Stimulated activated CD8-positive, alpha-beta memory T cell treated with anti-CD3 and anti-CD28 coated beads, Interleukin-2, amount 100 ng/mL, for 1 hour (primary cell): ENCODE data around the gene PALMD.

Source experiments
- DNase-seq, 2 donors: peaks; one replicate each; pipeline ENCODE4 v3.0.0-alpha.2; 2020; ENCODE audit warnings: low read depth in 2 of 2

Gene PALMD

GRCh38 chr1:99635664-99636063 is 10.2 kb upstream of the PALMD start:
- DNase-seq = no peak

- DNase-seq = no peak
Measured at GRCh38 chr1:99636647-99637175, 9.2 kb upstream of the PALMD start.

DNA sequence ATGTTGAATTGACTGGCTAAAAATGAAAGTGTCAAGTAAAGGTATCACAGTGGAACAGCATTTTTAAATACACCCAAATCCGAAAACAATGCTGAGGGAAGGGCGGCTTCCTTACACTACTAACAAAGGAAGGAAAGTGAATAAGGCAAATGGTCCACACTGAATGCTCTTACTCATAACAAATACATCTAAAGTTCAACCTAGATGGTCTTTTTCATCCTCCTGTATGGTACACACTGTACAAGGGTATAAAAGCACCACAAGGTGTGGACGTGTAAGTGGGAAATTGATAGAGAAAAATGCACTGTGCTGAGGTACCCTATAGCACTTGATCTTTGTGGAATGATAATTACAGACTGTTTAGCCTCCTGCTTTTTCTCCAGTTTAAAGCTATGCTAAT is 7.1 kb upstream of the PALMD start:
- DNase-seq = no peak

GRCh38 chr1:99639408-99639807 is 6.5 kb upstream of the PALMD start:
- no peak for DNase-seq

DNA sequence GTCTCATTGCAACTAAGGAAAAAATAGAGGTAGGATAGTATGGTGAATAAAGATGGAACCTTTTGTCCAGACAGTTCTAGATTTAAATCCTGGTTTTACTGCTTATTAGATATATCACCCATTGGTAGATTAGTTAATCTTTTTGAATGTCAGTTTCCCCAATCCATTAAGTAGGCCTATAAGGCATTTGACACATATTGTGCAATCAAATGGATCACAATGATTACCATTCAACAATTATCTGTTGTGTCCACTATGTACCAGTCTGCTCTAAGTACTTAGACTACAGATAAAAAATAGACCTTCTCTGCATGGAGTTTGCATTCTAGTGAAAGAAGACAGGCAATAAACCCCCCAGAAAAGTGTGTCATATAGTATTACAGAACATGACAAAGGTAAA is 6.0 kb upstream of the PALMD start:
- no peak for DNase-seq

- no peak for DNase-seq
Measured at GRCh38 chr1:99640672-99641071, 5.2 kb upstream of the PALMD start.

DNA sequence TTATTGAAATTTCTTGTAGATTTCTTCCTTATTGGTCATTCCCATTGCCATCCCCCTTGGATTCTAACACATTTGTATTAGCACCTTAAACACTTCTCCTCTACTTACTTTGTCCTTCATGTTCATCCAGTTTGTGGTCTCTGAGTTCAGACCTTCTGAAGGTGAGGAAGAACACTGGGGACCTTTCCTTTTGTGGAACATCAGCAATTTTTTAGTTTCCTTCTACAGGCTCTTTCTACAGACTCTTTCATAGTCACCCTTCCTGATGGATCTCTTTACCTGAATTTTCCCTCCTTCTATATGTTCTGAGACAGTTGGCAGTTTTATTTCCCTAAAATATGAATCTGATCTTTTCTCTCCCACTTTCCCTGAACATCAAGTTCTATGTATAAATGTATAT is 4.4 kb upstream of the PALMD start:
- DNase-seq = no peak

DNA sequence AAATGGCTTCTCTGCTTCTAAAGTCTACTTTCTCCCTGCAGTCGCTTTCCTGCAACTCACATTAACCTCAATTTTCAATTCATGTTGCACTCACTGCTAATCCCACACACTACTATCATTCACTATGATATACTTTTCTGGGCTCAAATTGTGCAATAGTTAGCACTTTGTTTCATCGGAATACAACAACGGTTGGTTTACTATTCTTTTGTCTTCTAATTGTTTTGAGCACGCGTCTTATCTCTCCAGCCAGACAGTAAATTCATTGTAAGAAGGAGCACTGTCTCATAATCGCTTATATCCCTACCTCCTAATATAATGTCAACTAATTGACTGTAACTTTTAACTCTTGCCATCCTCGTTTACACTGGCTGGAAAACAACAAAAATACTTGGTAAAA is 3.9 kb upstream of the PALMD start:
- DNase-seq = no peak

DNA sequence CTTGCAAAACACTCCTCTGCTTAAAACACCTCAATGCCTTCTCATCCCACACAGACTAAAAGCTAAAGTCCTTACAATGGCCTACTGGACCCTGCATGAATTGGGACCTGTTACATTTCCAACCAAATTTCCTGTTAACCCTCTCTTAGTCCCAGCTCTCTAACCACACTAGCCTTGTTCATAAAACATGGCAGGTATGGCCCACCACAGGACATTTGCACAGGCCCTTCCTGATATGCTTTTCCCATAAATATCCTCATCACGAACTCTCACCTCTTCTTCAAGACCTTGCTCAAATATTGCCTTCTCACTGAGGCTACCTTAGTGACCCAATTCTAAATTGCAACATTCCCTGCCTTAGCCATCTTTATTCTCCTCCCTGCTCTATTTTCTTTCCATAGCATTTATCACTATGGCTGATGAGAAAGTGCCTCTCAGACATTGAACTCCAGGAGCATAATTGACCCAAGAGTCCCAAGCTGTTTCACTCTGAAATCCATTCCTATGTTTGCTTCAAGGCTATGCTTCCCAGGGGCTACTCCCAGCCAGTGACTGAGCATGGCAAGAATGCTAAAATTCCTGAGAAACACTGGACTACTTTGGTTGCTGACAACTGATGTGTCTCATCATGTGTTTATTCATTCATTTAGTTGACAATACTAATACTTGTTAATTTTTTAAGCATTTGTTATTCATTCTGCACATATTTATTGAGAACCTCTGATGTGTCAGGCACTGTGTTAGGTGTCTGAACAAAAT is 2.7 kb upstream of the PALMD start:
- no peak for DNase-seq

DNA sequence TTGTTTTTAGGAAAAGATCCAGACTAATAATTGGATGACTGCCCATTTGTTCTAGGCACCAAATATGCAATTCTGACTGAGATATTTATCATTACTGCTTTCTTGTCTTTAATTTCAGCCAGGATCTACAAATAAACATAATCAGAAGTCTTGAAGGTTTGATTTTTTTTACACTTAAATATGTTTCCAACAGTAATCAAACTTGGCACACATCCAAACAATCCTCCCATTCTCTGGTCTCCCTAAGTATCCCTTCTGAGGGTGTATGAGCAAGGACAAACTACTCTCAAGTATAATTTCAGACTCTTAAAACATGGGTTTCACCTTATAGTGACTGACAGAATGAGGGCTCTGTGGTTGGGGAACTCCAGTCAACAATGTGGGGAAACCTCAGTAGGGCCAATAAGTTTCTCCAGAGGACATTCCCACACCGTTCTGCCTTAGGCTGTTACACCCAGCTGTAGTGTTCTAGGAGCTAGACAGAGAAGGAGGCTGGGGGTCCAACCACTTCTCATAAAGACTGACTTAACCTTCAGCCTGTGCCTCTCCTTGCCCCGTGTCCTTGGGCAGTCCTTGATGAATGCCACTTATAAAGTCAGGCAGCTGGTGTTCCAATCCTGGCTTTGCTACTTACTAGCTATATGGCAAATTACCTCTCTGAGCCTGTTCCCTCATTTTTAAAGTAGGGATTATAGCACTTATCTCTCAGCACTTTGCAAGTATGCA is 1.5 kb upstream of the PALMD start:
- no peak for DNase-seq

DNA sequence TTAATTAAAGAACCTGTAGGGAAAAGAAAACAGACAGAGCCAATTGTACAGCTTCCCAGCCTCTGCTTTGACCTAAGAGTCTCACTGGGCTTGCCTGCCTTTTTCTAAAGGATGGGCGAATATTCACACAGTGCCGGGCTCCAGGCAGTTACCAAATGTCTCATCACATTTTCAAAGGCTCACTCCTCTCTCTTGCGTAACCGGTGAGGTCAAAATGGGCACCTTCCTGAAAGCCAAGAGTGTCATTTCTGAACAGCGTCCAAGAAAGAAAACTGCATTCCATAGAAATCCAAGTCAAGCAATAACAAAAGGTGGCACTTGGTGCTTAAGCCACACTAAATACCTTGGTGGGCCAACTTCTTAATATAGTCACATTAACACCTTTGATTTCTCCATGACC is 710 bp upstream of the PALMD start:
- DNase-seq = no peak

GRCh38 chr1:99646868-99647267 is 955 bp downstream of the PALMD start:
- DNase-seq = no peak

DNA sequence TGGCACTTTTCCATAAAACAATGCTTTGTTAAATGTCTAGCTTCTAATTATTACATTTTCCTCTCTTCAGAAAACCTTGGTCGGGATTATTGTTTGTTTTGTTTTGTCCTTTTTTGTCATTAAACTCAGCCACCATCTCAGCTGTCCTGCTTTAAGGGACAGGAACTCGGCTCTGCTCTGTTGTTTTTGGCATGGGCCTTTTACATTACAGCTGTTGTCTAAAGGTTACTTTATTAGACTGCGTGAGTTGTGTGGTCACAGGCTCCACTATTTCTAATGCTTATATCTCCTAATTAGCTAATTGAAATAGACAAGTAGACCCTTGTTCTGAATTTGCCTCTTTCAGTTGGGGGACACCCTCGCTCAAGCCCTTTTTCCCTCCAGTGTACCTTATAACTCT is 1.6 kb downstream of the PALMD start:
- no peak for DNase-seq

DNA sequence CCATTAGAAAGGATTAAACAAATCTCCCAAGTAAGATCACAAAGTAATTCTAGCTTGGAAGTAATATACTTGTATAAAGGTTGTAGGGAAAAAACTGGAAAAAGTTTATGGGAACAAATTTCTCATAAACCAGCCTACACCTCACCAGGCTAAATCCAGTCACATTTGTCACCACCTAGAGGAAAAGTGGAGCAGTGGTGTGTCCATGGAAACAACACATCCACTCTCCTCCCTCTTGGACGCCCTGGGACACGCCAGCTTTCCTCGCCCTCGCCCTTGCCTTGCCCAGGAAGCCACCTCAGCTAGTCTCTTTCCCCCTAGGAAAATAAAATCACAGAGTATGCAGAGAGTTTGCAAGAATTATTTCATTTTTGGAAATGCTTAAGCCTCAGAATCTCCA is 2.2 kb downstream of the PALMD start:
- DNase-seq = no peak

- no peak for DNase-seq
Measured at GRCh38 chr1:99650030-99650429, 4.1 kb downstream of the PALMD start.

DNA sequence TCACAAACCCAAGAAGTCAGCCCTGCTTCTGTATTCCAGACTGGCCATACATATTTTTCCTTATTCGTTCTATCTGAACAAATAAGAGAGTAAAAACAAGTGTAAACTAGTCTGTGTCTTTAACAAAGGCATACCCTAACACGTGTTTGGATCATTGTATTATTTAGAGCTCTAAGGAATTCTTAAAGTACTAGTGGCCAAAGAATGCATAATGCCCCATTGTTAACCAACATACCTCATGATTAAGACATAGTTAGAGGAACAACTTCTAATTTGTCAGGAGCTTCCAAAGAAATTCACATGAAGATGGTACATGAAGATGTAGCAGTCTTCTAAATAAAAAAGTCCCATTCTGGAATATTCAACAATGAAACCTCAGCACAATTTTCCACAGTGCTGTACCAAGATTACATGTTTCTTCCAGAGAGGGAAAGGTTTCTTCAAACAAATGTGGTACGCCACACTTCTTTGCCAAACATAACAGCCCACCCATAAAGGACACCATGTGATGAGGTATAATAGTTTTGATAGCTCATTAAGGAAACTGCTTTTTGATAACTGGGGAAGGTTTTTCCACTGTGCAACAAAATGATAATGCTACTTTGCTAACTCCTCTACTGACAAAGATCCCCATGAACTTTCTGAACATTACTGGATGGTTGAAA is 5.0 kb downstream of the PALMD start:
- no peak for DNase-seq

GRCh38 chr1:99652881-99653281 is 7.0 kb downstream of the PALMD start:
- no peak for DNase-seq

GRCh38 chr1:99655376-99655775 is 9.5 kb downstream of the PALMD start:
- no peak for DNase-seq

- no peak for DNase-seq
Measured at GRCh38 chr1:99656701-99657100, 10.8 kb downstream of the PALMD start.

DNA sequence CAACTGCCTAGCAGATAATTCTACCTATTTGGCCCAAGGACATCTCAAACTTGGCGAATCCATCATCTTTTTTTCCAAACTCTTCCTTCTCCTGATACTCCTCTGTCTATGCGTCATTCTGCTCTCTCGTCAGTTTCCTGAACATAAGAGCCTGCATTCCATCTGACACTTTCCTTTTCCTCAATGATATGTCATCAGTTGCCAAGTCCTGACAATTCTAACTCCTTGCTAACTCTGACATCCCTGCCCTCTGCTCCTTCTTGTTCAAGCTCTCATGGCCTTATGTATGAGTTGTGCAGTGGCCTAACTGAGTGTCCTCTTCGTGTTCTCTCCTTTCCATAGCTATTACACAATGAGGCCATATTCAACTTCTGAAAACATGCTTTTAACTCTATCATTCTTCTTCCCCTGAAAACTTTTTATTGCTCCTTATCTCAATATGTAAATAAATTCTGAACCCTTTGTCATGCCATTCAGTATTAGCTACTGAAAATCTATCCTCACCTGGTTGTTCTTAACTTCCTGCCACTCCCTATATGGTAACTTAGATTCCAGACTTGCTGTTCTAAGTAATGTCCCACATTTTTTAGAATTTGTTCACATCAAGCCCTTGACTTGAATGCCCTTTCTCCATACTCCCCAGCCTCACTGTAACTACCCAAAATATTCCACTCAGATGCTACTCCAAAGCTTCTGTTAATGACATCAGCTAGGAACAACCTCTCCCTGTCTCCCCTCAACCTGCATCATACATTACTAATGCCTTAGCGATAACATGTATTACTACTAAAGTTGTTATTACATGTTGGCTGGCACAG is 11.5 kb downstream of the PALMD start:
- no peak for DNase-seq

- no peak for DNase-seq
Measured at GRCh38 chr1:99658031-99658290, 12.0 kb downstream of the PALMD start.

- no peak for DNase-seq
Measured at GRCh38 chr1:99659755-99660210, 13.9 kb downstream of the PALMD start.
